Activated CD4-positive, alpha-beta T cell treated with anti-CD3 and anti-CD28 coated beads for 36 hours (primary cell): Measurements from ENCODE around the gene LYZL1. TPM values are rescaled to one million over a fixed set of nuclear protein-coding genes. Genes with fewer than 3 reads are reported as not detected.
"Not testable (repeated sequence)": the region's sequence is repeated elsewhere in the genome, so short reads cannot be mapped to it uniquely, and the experiment has no call there.

ENCODE experiments used
- ATAC-seq: fragments of 200-7000 bp; cut with Tn5 transposase; one replicate; pipeline ENCODE4 v1.10.0; 2021; ENCODE audit warnings: mild to moderate bottlenecking, moderate library complexity
- CTCF ChIA-PET: fragments of 350-600 bp; sonication (Branson Sonifier 250); formaldehyde crosslinking; loops from one replicate; lab custom pipeline; 2021; ENCODE audit warnings: antibody characterized with exemption; lab: Charles Lee
- POLR2A ChIA-PET: fragments of 350-600 bp; sonication (Branson Sonifier 250); formaldehyde crosslinking; loops from one replicate; lab custom pipeline; 2021; ENCODE audit warnings: antibody characterized with exemption, inconsistent platforms; lab: Charles Lee
- DNase-seq: peaks from one replicate; pipeline ENCODE4 v3.0.0-alpha.2; 2020
- H3K27ac Mint-ChIP-seq: one replicate; pipeline ENCODE4 v1.8.0; 2021; ENCODE audit warnings: mixed read lengths
- H3K27me3 Mint-ChIP-seq: one replicate; pipeline ENCODE4 v1.8.0; 2021; ENCODE audit warnings: mixed read lengths
- H3K36me3 Mint-ChIP-seq: one replicate; pipeline ENCODE4 v1.8.0; 2021; ENCODE audit warnings: low read depth, mixed read lengths
- H3K4me1 Mint-ChIP-seq: one replicate; pipeline ENCODE4 v1.8.0; 2021; ENCODE audit warnings: mixed read lengths
- H3K4me3 Mint-ChIP-seq: one replicate; pipeline ENCODE4 v1.8.0; 2021; ENCODE audit warnings: mild to moderate bottlenecking, moderate library complexity, mixed read lengths
- H3K9me3 Mint-ChIP-seq: one replicate; pipeline ENCODE4 v1.8.0; 2021; ENCODE audit warnings: low read depth, mixed read lengths
- intact Hi-C, 2 experiments: fragments of 100-400 bp; cut with DNase I in 1 of 2; cut with micrococcal nuclease in 1 of 2; formaldehyde crosslinking; loops; one replicate each; pipeline versions ENCODE4 v1.14.2 to v1.15.1; 2022 to 2024; cut with DNase I, micrococcal nuclease
- total RNA-seq, 2 experiments: library from RNA; stranded (reverse); gene quantifications; one replicate each; pipeline ENCODE4 v1.2.3, GENCODE V29; 2021

The LYZL1 gene
- total RNA-seq, 2 experiments from 2014 or later, result not detected

GRCh38 chr10:29309465-29309864 is 20.6 kb downstream of the LYZL1 start:
- H3K4me3 Mint-ChIP-seq, result no peak overlapping the region
- no peaks in the 10 kb centered on the region for H3K36me3 Mint-ChIP-seq
- peaks cover 5% of the 10 kb centered on the region for H3K4me1 Mint-ChIP-seq
- intact Hi-C loops, result no loop called here
- H3K27ac Mint-ChIP-seq, result no peak overlapping the region
- no peak for ATAC-seq
- H3K27me3 Mint-ChIP-seq, result peaks cover 10% of the 10 kb centered on the region
- DNase-seq, result no peak
- ChIA-PET POLR2A (no interaction called here), CTCF (interaction anchor here (0.7 kb wide), 1 partner anchor 855 kb away, joined by 3 read pairs; no protein-coding TSS in a partner anchor)
- no peaks in the 10 kb centered on the region for H3K9me3 Mint-ChIP-seq

GRCh38 chr10:29310463-29310862 is 21.6 kb downstream of the LYZL1 start:
- DNase-seq, ATAC-seq, POLR2A ChIA-PET, H3K27me3 Mint-ChIP-seq, H3K9me3 Mint-ChIP-seq, H3K4me3 Mint-ChIP-seq, H3K27ac Mint-ChIP-seq, CTCF ChIA-PET, H3K36me3 Mint-ChIP-seq, H3K4me1 Mint-ChIP-seq, intact Hi-C loops: not testable (repeated sequence)

GRCh38 chr10:29313071-29313470 is 24.2 kb downstream of the LYZL1 start:
- POLR2A ChIA-PET, result no interaction called here
- no peaks in the 10 kb centered on the region for H3K36me3 Mint-ChIP-seq
- H3K9me3 Mint-ChIP-seq, result no peaks in the 10 kb centered on the region
- peaks cover 1% of the 10 kb centered on the region for H3K4me1 Mint-ChIP-seq
- DNase-seq (no peak), ATAC-seq (no peak)
- peaks cover 7% of the 10 kb centered on the region for H3K27me3 Mint-ChIP-seq
- H3K27ac Mint-ChIP-seq, result no peak overlapping the region
- no peak overlapping the region for H3K4me3 Mint-ChIP-seq
- intact Hi-C loops, result no loop called here
- CTCF ChIA-PET, result interaction anchor here (1.1 to 1.7 kb wide), 2 partner anchors 9 to 15 kb away, joined by 3 to 5 read pairs; no protein-coding TSS in a partner anchor

- intact Hi-C loops, result no loop called here
- no peak for ATAC-seq
- H3K9me3 Mint-ChIP-seq, result no peaks in the 10 kb centered on the region
- H3K4me1 Mint-ChIP-seq, result peaks cover 9% of the 10 kb centered on the region
- H3K27ac Mint-ChIP-seq, result no peak overlapping the region
- ChIA-PET CTCF (no interaction called here), POLR2A (no interaction called here)
- H3K27me3 Mint-ChIP-seq, result peaks cover 12% of the 10 kb centered on the region
- no peaks in the 10 kb centered on the region for H3K36me3 Mint-ChIP-seq
- no peak for DNase-seq
- no peak overlapping the region for H3K4me3 Mint-ChIP-seq
These were observed 25.9 kb downstream of the LYZL1 start for GRCh38 chr10:29314726-29315125.

- Mint-ChIP-seq H3K4me3 (no peak overlapping the region), H3K9me3 (no peaks in the 10 kb centered on the region), H3K27me3 (peaks cover 15% of the 10 kb centered on the region), H3K36me3 (no peaks in the 10 kb centered on the region), H3K4me1 (peaks cover 9% of the 10 kb centered on the region), H3K27ac (no peak overlapping the region)
- intact Hi-C loops, result no loop called here
- ChIA-PET POLR2A (no interaction called here), CTCF (interaction anchor here (0.7 to 1.6 kb wide), 3 partner anchors 11 to 816 kb away, joined by 3 to 7 read pairs (median 3); no protein-coding TSS in a partner anchor)
- ATAC-seq (no peak), DNase-seq (no peak)
These were observed 26.9 kb downstream of the LYZL1 start for GRCh38 chr10:29315814-29316213.

- H3K27me3 Mint-ChIP-seq, result peaks cover 15% of the 10 kb centered on the region
- ChIA-PET CTCF (interaction anchor here (0.7 to 1.6 kb wide), 2 partner anchors 12 to 816 kb away, joined by 3 to 7 read pairs; no protein-coding TSS in a partner anchor), POLR2A (no interaction called here)
- no peak overlapping the region for H3K27ac Mint-ChIP-seq
- no peaks in the 10 kb centered on the region for H3K9me3 Mint-ChIP-seq
- H3K4me1 Mint-ChIP-seq, result peaks cover 9% of the 10 kb centered on the region
- intact Hi-C loops, result no loop called here
- DNase-seq (no peak), ATAC-seq (no peak)
- H3K4me3 Mint-ChIP-seq, result no peak overlapping the region
- no peaks in the 10 kb centered on the region for H3K36me3 Mint-ChIP-seq
These were observed 27.6 kb downstream of the LYZL1 start for GRCh38 chr10:29316308-29317026.

- POLR2A ChIA-PET, result no interaction called here
- no peak for ATAC-seq
- intact Hi-C loops, result no loop called here
- H3K4me1 Mint-ChIP-seq, result peaks cover 9% of the 10 kb centered on the region
- H3K27me3 Mint-ChIP-seq, result peaks cover 15% of the 10 kb centered on the region
- H3K4me3 Mint-ChIP-seq, result no peak overlapping the region
- no peak for DNase-seq
- H3K9me3 Mint-ChIP-seq, result no peaks in the 10 kb centered on the region
- CTCF ChIA-PET, result interaction anchor here (0.8 to 1.6 kb wide), 2 partner anchors 12 to 583 kb away, joined by 3 to 7 read pairs; no protein-coding TSS in a partner anchor
- H3K36me3 Mint-ChIP-seq, result no peaks in the 10 kb centered on the region
- H3K27ac Mint-ChIP-seq, result no peak overlapping the region
These were observed 28.2 kb downstream of the LYZL1 start for GRCh38 chr10:29317027-29317420.

- ATAC-seq, result no peak
- no peak overlapping the region for H3K4me3 Mint-ChIP-seq
- ChIA-PET POLR2A (no interaction called here), CTCF (interaction anchor here (0.8 to 1.6 kb wide), 2 partner anchors 13 to 584 kb away, joined by 3 to 7 read pairs; no protein-coding TSS in a partner anchor)
- H3K27me3 Mint-ChIP-seq, result peaks cover 15% of the 10 kb centered on the region
- H3K4me1 Mint-ChIP-seq, result peaks cover 9% of the 10 kb centered on the region
- H3K27ac Mint-ChIP-seq, result no peak overlapping the region
- no peaks in the 10 kb centered on the region for H3K36me3 Mint-ChIP-seq
- no peak for DNase-seq
- no peaks in the 10 kb centered on the region for H3K9me3 Mint-ChIP-seq
- intact Hi-C loops, result no loop called here
These were observed 28.7 kb downstream of the LYZL1 start for GRCh38 chr10:29317423-29318021.

GRCh38 chr10:29318141-29319071 is 29.5 kb downstream of the LYZL1 start:
- POLR2A ChIA-PET, H3K9me3 Mint-ChIP-seq, H3K36me3 Mint-ChIP-seq, H3K4me1 Mint-ChIP-seq, intact Hi-C loops, H3K4me3 Mint-ChIP-seq, H3K27ac Mint-ChIP-seq: not testable (repeated sequence)
- CTCF ChIA-PET, result interaction anchor here (0.8 kb wide), 1 partner anchor 585 kb away, joined by 3 read pairs; no protein-coding TSS in a partner anchor
- peak; percentile 30 for DNase-seq
- peak; percentile 51 for ATAC-seq
- peaks cover 18% of the 10 kb centered on the region for H3K27me3 Mint-ChIP-seq

GRCh38 chr10:29319205-29319781 is 30.4 kb downstream of the LYZL1 start:
- ChIA-PET POLR2A (no interaction called here), CTCF (no interaction called here)
- Mint-ChIP-seq H3K4me1 (peaks cover 9% of the 10 kb centered on the region), H3K9me3 (no peaks in the 10 kb centered on the region), H3K4me3 (no peak overlapping the region), H3K27me3 (peaks cover 20% of the 10 kb centered on the region), H3K27ac (no peak overlapping the region), H3K36me3 (no peaks in the 10 kb centered on the region)
- DNase-seq, result no peak
- intact Hi-C loops, result no loop called here
- ATAC-seq, result no peak

GRCh38 chr10:29320680-29321121 is 31.8 kb downstream of the LYZL1 start:
- DNase-seq, H3K4me1 Mint-ChIP-seq, H3K27ac Mint-ChIP-seq, H3K36me3 Mint-ChIP-seq, POLR2A ChIA-PET, H3K9me3 Mint-ChIP-seq, intact Hi-C loops, H3K4me3 Mint-ChIP-seq, ATAC-seq: not testable (repeated sequence)
- CTCF ChIA-PET, result interaction anchor here (1.4 kb wide), 1 partner anchor 657 kb away, joined by 5 read pairs; no protein-coding TSS in a partner anchor
- H3K27me3 Mint-ChIP-seq, result peaks cover 19% of the 10 kb centered on the region
